ENCODE data around the gene EFEMP2.
A peak's percentile ranks its signal among the peaks of the same experiment; 100 is the strongest.

EFEMP2 gene

DNA sequence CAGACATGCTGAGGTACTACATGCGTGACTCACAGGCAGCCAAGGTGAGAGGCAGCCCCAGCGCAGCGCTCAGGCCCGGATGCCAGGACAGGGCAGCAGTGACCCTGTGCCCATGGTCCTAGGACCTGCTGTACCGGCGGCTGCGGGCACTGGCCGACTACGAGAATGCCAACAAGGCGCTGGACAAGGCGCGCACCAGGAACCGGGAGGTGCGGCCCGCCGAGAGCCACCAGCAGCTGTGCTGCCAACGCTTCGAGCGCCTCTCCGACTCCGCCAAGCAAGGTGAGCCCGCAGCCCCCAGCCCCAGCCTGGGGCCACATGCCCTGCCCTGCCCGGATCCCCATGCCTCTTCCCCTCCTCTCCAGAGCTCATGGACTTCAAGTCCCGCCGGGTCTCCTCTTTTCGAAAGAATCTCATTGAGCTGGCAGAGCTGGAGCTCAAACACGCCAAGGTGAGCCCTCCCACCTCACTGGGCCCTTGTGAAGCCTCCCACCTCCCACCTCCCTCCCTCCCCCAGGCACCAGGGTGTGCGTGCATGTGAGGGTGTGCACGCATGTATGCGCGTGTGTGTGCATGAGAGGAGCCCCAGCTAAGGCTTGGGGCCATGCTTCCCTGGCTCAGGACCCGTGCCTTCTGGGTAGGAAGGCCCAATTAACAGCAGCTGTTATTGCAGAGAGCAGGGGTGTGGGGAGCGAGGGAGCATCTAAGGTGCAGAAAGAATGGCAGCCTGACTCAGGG, 19.9 kb downstream of the EFEMP2 start:
- ChIA-PET CTCF (interaction anchor here (0.5 to 1.1 kb wide), 2 partner anchors 28 to 271 kb away, joined by 3 read pairs; no protein-coding TSS in a partner anchor), POLR2A (ENCODE audit: low non-redundant PET) (no interaction called here)
- TF ChIP-seq, protein P1, sequence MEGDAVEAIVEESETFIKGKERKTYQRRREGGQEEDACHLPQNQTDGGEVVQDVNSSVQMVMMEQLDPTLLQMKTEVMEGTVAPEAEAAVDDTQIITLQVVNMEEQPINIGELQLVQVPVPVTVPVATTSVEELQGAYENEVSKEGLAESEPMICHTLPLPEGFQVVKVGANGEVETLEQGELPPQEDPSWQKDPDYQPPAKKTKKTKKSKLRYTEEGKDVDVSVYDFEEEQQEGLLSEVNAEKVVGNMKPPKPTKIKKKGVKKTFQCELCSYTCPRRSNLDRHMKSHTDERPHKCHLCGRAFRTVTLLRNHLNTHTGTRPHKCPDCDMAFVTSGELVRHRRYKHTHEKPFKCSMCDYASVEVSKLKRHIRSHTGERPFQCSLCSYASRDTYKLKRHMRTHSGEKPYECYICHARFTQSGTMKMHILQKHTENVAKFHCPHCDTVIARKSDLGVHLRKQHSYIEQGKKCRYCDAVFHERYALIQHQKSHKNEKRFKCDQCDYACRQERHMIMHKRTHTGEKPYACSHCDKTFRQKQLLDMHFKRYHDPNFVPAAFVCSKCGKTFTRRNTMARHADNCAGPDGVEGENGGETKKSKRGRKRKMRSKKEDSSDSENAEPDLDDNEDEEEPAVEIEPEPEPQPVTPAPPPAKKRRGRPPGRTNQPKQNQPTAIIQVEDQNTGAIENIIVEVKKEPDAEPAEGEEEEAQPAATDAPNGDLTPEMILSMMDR (conservative IDR thresholded peaks at IDR 0.05; ENCODE audit: low read depth): no peak
- no peak for DNase-seq (ENCODE audit: low spot score)
- H3K27ac ChIP-seq: peak overlapping the region; percentile 39

DNA sequence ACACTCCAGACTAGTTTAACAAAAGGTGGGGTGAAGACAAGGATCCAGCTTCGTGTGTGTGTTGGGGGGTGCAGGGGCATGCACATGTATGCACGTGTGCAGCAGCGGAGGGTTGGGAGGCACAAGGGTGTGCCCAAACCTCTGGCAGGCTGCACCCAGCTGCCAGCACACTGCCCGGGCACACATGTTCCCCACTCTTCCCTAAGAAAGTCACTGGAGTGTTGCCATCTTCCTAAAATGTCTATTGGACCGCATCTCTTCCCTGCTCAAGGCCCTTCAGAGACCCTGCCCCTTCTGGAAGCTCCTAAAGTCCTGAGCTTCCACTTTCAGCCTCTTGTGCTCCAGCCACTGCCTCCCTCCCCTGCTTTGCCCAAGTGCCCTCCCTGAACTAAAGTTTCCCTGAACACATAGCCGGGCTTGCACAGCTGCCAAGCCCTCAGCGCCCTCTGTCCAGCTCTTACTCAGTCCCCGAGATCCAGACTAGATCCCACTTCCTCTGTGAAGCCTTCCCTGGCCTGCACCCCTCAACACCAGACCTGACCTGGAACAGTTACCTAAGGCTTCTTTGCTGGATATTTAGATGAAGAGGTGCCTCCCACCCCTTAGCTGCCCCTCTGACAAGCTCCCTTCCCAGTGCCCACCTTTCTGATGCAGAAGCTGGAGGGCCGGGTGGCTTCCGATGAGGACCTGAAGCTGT, 20.6 kb downstream of the EFEMP2 start:
- CTCF ChIA-PET: interaction anchor here (0.7 to 1.2 kb wide), 6 partner anchors 9 to 141 kb away, joined by 3 to 12 read pairs (median 3); partner anchors contain the start of gene MUS81
- no peak for DNase-seq (ENCODE audit: low spot score)
- POLR2A ChIA-PET (ENCODE audit: low non-redundant PET): interaction anchor here (0.6 kb wide), 2 partner anchors 36 to 198 kb away, joined by 3 to 6 read pairs; partner anchors contain the start of gene FIBP
- TF ChIP-seq, protein P1 (conservative IDR thresholded peaks at IDR 0.05; ENCODE audit: low read depth): no peak
- H3K27ac ChIP-seq: peak overlapping the region; percentile 39

- CTCF ChIA-PET: interaction anchor here (0.6 to 1.2 kb wide), 8 partner anchors 9 to 432 kb away, joined by 3 to 12 read pairs (median 3); partner anchors contain the start of gene MUS81
- DNase-seq (ENCODE audit: low spot score): no peak
- POLR2A ChIA-PET (ENCODE audit: low non-redundant PET): interaction anchor here (0.6 kb wide), 2 partner anchors 37 to 197 kb away, joined by 3 to 6 read pairs; partner anchors contain the start of gene FIBP
- H3K27ac ChIP-seq: 0 out of 2 replicates have a peak overlapping the region, but pooled peaks have one; percentile 8
- TF ChIP-seq, protein P1 (conservative IDR thresholded peaks at IDR 0.05; ENCODE audit: low read depth): no peak
Measured at GRCh38 chr11:65851083-65851579, 21.5 kb downstream of the EFEMP2 start.

- ChIA-PET CTCF (interaction anchor here (0.6 to 1.1 kb wide), 6 partner anchors 34 to 433 kb away, joined by 3 to 6 read pairs (median 3); no protein-coding TSS in a partner anchor), POLR2A (ENCODE audit: low non-redundant PET) (interaction anchor here (0.6 kb wide), 1 partner anchor 17 kb away, joined by 3 read pairs; the partner anchor contains the start of gene SNX32)
- no peak for DNase-seq (ENCODE audit: low spot score)
- TF ChIP-seq, protein P1 (conservative IDR thresholded peaks at IDR 0.05; ENCODE audit: low read depth): no peak
- 0 out of 2 replicates have a peak overlapping the region, but pooled peaks have one; percentile 8 for H3K27ac ChIP-seq
Measured at GRCh38 chr11:65850217-65851082, 22.1 kb downstream of the EFEMP2 start.

DNA sequence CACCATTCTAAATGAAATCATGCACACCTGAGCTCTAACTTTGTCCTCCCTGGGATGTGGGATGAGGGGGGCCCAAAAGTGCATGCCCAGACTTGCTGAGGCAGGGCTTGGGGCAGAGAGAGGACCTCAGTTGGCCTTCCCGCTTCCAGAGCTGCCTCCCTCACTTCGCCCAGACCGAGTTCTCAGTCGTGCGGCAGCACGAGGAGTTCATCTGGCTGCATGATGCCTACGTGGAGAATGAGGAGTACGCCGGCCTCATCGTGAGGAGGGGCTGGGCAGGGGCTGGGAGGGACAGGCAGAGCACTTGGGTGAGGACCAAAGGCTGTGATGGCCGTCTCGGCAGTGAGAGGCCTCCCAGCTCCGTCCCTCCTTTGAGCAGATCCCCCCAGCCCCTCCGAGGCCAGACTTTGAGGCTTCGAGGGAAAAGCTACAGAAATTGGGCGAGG, 22.8 kb downstream of the EFEMP2 start:
- no peak overlapping the region for H3K27ac ChIP-seq
- POLR2A ChIA-PET (ENCODE audit: low non-redundant PET): no interaction called here
- no peak for DNase-seq (ENCODE audit: low spot score)
- CTCF ChIA-PET: interaction anchor here (0.6 to 1.1 kb wide), 2 partner anchors 49 to 62 kb away, joined by 3 to 5 read pairs; no protein-coding TSS in a partner anchor
- TF ChIP-seq, protein P1 (conservative IDR thresholded peaks at IDR 0.05; ENCODE audit: low read depth): no peak

All from RWPE1 (cell line).